Prostate gland (tissue), 2 donors: Measurements from ENCODE around the gene CAMK2D.

Source experiments
- CTCF ChIP-seq, 4 experiments: fragments of 200-600 bp in 2 of 4; fragments of 450-650 bp in 2 of 4; sonication (generic) in 2 of 4; IDR thresholded peaks; 1 replicate in 3 of 4; 2 replicates in 1 of 4; pipeline ENCODE4 v1.5.1; 2016 to 2019; ENCODE audit warnings: antibody characterized with exemption in 4 of 4, mild to moderate bottlenecking in 2 of 4, moderate library complexity in 2 of 4
- POLR2AphosphoS5 ChIP-seq: sonication (generic); formaldehyde crosslinking; IDR thresholded peaks from one replicate; pipeline ENCODE4 v1.6.1; 2017; ENCODE audit warnings: antibody characterized with exemption

- TF ChIP-seq CTCF (IDR thresholded peaks at IDR 0.05) (no peak), POLR2AphosphoS5 (no peak)
These were observed 236.9 kb downstream of the CAMK2D start for GRCh38 chr4:113524505-113525186.
